Upper lobe of left lung (tissue), 4 donors: ENCODE results near the gene CAMK1D.

Source experiments
- CTCF ChIP-seq, 6 experiments: fragments of 450-650 bp in 4 of 6; fragments of 200-600 bp in 2 of 6; sonication (generic) in 2 of 6; IDR thresholded peaks; one replicate each; pipeline ENCODE4 v1.5.1; 2016 to 2019; ENCODE audit warnings: antibody characterized with exemption in 6 of 6
- POLR2AphosphoS5 ChIP-seq, 2 donors: sonication (generic); formaldehyde crosslinking; IDR thresholded peaks; one replicate each; pipeline ENCODE4 v1.5.1; 2017; ENCODE audit warnings: antibody characterized with exemption in 2 of 2

- TF ChIP-seq CTCF (IDR thresholded peaks at IDR 0.05) (no peak), POLR2AphosphoS5 (IDR thresholded peaks at IDR 0.05) (no peak)
Observed at GRCh38 chr10:12556039-12556438, 206.7 kb downstream of the CAMK1D start.
